Neural progenitor cell (in vitro differentiated cells): Measurements from ENCODE around the gene FAM110D. TPM values are rescaled to one million over a fixed set of nuclear protein-coding genes. Genes with fewer than 3 reads are reported as not detected.

Source experiments
- DNase-seq: peaks from one replicate; pipeline ENCODE4 v3.0.0-alpha.2; 2016; ENCODE audit warnings: low spot score
- H2AFZ ChIP-seq: fragments of 200-600 bp; sonication (generic); replicated peaks from 2 replicates; pipeline ENCODE4 v1.6.1; 2016; ENCODE audit warnings: antibody characterized with exemption
- H3F3A ChIP-seq: fragments of 200-600 bp; sonication (generic); 2 replicates; pipeline ENCODE4 v1.6.1; 2016; ENCODE audit warnings: antibody characterized with exemption, low read depth
- H3K27ac ChIP-seq: fragments of 200-600 bp; sonication (generic); 2 replicates; pipeline ENCODE4 v1.5.1; 2016; ENCODE audit warnings: mild to moderate bottlenecking
- H3K27me3 ChIP-seq: fragments of 200-600 bp; sonication (generic); 2 replicates; pipeline ENCODE4 v1.6.1; 2016; ENCODE audit warnings: mild to moderate bottlenecking, moderate library complexity
- H3K36me3 ChIP-seq: fragments of 200-600 bp; sonication (generic); 2 replicates; pipeline ENCODE4 v1.5.1; 2016
- H3K4me1 ChIP-seq: fragments of 200-600 bp; sonication (generic); 2 replicates; pipeline ENCODE4 v1.6.1; 2016; ENCODE audit warnings: mixed run types
- H3K4me2 ChIP-seq: fragments of 200-600 bp; sonication (generic); 2 replicates; pipeline ENCODE4 v1.6.1; 2016
- H3K4me3 ChIP-seq: fragments of 200-600 bp; sonication (generic); 2 replicates; pipeline ENCODE4 v1.5.1; 2016
- H3K79me2 ChIP-seq: fragments of 200-600 bp; sonication (generic); 2 replicates; pipeline ENCODE4 v1.6.1; 2016; ENCODE audit warnings: low read depth
- H3K9ac ChIP-seq: fragments of 200-600 bp; sonication (generic); 2 replicates; pipeline ENCODE4 v1.6.1; 2016
- H3K9me3 ChIP-seq: fragments of 200-600 bp; sonication (generic); 2 replicates; pipeline ENCODE4 v1.5.1; 2016; ENCODE audit warnings: low read depth
- H4K20me1 ChIP-seq: fragments of 200-600 bp; sonication (generic); 2 replicates; pipeline ENCODE4 v1.6.1; 2016; ENCODE audit warnings: low read depth
- H3K27ac Mint-ChIP-seq: 3 replicates; pipeline ENCODE4 v1.8.0; 2021; ENCODE audit warnings: mixed read lengths
- H3K27me3 Mint-ChIP-seq: 2 replicates; pipeline ENCODE4 v1.8.0; 2022; ENCODE audit warnings: low read depth, mild to moderate bottlenecking, inconsistent platforms, moderate library complexity, mixed read lengths; ENCODE audit not compliant: insufficient read depth
- H3K36me3 Mint-ChIP-seq: 3 replicates; pipeline ENCODE4 v1.8.0; 2021; ENCODE audit warnings: mixed read lengths
- H3K4me1 Mint-ChIP-seq: 3 replicates; pipeline ENCODE4 v1.8.0; 2021; ENCODE audit warnings: mixed read lengths
- H3K4me3 Mint-ChIP-seq: 3 replicates; pipeline ENCODE4 v1.8.0; 2021; ENCODE audit warnings: mild to moderate bottlenecking, moderate library complexity, mixed read lengths
- H3K9me3 Mint-ChIP-seq: 3 replicates; pipeline ENCODE4 v1.8.0; 2020; ENCODE audit warnings: mixed read lengths
- CTCF ChIP-seq: fragments of 200-600 bp; sonication (generic); IDR thresholded peaks from 2 replicates; pipeline ENCODE4 v1.5.1; 2017; ENCODE audit warnings: antibody characterized with exemption, mild to moderate bottlenecking
- EZH2 ChIP-seq: fragments of 200-600 bp; sonication (generic); IDR thresholded peaks from 2 replicates; pipeline ENCODE4 v1.6.1; 2017; ENCODE audit warnings: antibody characterized with exemption, mild to moderate bottlenecking, moderate library complexity
- EZH2phosphoT487 ChIP-seq: fragments of 200-600 bp; sonication (generic); IDR thresholded peaks from 2 replicates; pipeline ENCODE4 v1.6.1; 2017; ENCODE audit warnings: antibody characterized with exemption
- total RNA-seq: library from RNA; depleted of rRNA; stranded (reverse); fragments of >200 nt; gene quantifications from 2 replicates; pipeline ENCODE4 v1.2.3, GENCODE V29; 2015; ENCODE audit warnings: low replicate concordance

The FAM110D gene
- total RNA-seq, 1 donor from 2014 or later = 0.28 TPM

- no peak overlapping the region for H2AFZ ChIP-seq
- peak overlapping the region; percentile 14 for H3K4me3 Mint-ChIP-seq
- peaks cover 37% of the 10 kb centered on the region for H3K27me3 Mint-ChIP-seq
- DNase-seq = no peak
- peaks cover 64% of the 10 kb centered on the region for H3K4me1 Mint-ChIP-seq
- H3K9me3 ChIP-seq = no peaks in the 10 kb centered on the region
- peaks cover 3% of the 10 kb centered on the region for H4K20me1 ChIP-seq
- no peak overlapping the region for H3K9ac ChIP-seq
- peaks cover 45% of the 10 kb centered on the region for H3K4me1 ChIP-seq
- no peak overlapping the region for H3K27ac ChIP-seq
- H3K27me3 ChIP-seq = peaks cover 33% of the 10 kb centered on the region
- no peak for TF ChIP-seq CTCF
- no peak for TF ChIP-seq EZH2phosphoT487
- TF ChIP-seq EZH2 = no peak
- peaks cover 50% of the 10 kb centered on the region for H3F3A ChIP-seq
- H3K36me3 ChIP-seq = no peaks in the 10 kb centered on the region
- no peak overlapping the region for H3K4me3 ChIP-seq
- no peaks in the 10 kb centered on the region for H3K36me3 Mint-ChIP-seq
- H3K4me2 ChIP-seq = no peak overlapping the region
- peaks cover 13% of the 10 kb centered on the region for H3K79me2 ChIP-seq
- no peaks in the 10 kb centered on the region for H3K9me3 Mint-ChIP-seq
- H3K27ac Mint-ChIP-seq = peak overlapping the region; percentile 19
Observed at GRCh38 chr1:26166719-26167281, 7.9 kb downstream of the FAM110D start.

- no peaks in the 10 kb centered on the region for H3K36me3 Mint-ChIP-seq
- Histone ChIP-seq H4K20me1 (peaks cover 3% of the 10 kb centered on the region), H3K4me1 (peaks cover 44% of the 10 kb centered on the region), H3K4me3 (peak within 1 kb of the TSS; percentile 77), H3F3A (peaks cover 36% of the 10 kb centered on the region), H3K27me3 (peaks cover 16% of the 10 kb centered on the region), H3K36me3 (no peaks in the 10 kb centered on the region), H3K9me3 (no peaks in the 10 kb centered on the region), H2AFZ (peak within 1 kb of the TSS; percentile 44), H3K4me2 (peak within 1 kb of the TSS; percentile 98), H3K27ac (peak within 1 kb of the TSS; percentile 56), H3K9ac (peak within 1 kb of the TSS; percentile 71), H3K79me2 (peaks cover 13% of the 10 kb centered on the region)
- peak within 1 kb of the TSS; percentile 97 for H3K27ac Mint-ChIP-seq
- H3K9me3 Mint-ChIP-seq = no peaks in the 10 kb centered on the region
- peaks cover 31% of the 10 kb centered on the region for H3K27me3 Mint-ChIP-seq
- H3K4me3 Mint-ChIP-seq = peak within 1 kb of the TSS; percentile 89
- TF ChIP-seq CTCF (no peak), EZH2 (no peak), EZH2phosphoT487 (no peak)
- peak; percentile 81 for DNase-seq
- peaks cover 59% of the 10 kb centered on the region for H3K4me1 Mint-ChIP-seq
Observed at GRCh38 chr1:26168410-26169197, 9.7 kb downstream of the FAM110D start, which contains the start of gene C1orf232. C1orf232 (minus strand) TSS chr1:26168963; CDS start chr1:26168499, 464 bp downstream.

- H3K4me3 ChIP-seq = peak overlapping the region; percentile 77
- H3K79me2 ChIP-seq = peaks cover 13% of the 10 kb centered on the region
- no peak overlapping the region for H3K9ac ChIP-seq
- DNase-seq = no peak
- peaks cover 57% of the 10 kb centered on the region for H3K4me1 Mint-ChIP-seq
- H3K9me3 ChIP-seq = no peaks in the 10 kb centered on the region
- H3K4me1 ChIP-seq = peaks cover 44% of the 10 kb centered on the region
- H3K9me3 Mint-ChIP-seq = no peaks in the 10 kb centered on the region
- peaks cover 29% of the 10 kb centered on the region for H3K27me3 Mint-ChIP-seq
- H3K27me3 ChIP-seq = peaks cover 11% of the 10 kb centered on the region
- peak overlapping the region; percentile 98 for H3K4me2 ChIP-seq
- H3F3A ChIP-seq = peaks cover 34% of the 10 kb centered on the region
- TF ChIP-seq CTCF (no peak), EZH2phosphoT487 (no peak), EZH2 (no peak)
- H3K36me3 ChIP-seq = no peaks in the 10 kb centered on the region
- H4K20me1 ChIP-seq = peaks cover 3% of the 10 kb centered on the region
- H2AFZ ChIP-seq = no peak overlapping the region
- H3K27ac Mint-ChIP-seq = peak overlapping the region; percentile 97
- H3K36me3 Mint-ChIP-seq = no peaks in the 10 kb centered on the region
- H3K4me3 Mint-ChIP-seq = peak overlapping the region; percentile 89
- peak overlapping the region; percentile 56 for H3K27ac ChIP-seq
Observed at GRCh38 chr1:26169198-26169554, 10.3 kb downstream of the FAM110D start.
